ENCODE data around the gene ITPK1.

The ITPK1 gene

GRCh38 chr14:92895352-92895878 lies 220.3 kb downstream of the ITPK1 start:
- Histone ChIP-seq H3K4me1 (ENCODE audit: insufficient read depth, low read length) (no peaks in the 10 kb centered on the region), H3K27me3 (ENCODE audit: insufficient read depth, low read length) (no peaks in the 10 kb centered on the region), H3K27ac (ENCODE audit: low read depth, low read length) (no peak overlapping the region), H3K9me3 (ENCODE audit: insufficient read depth, low read depth, low read length) (peaks cover 3% of the 10 kb centered on the region; the same call in 1 of the 2 replicates), H3K9ac (ENCODE audit: low read depth, low read length) (no peak overlapping the region), H3K4me3 (ENCODE audit: low read length) (no peak overlapping the region), H3K36me3 (ENCODE audit: insufficient read depth, low read length) (no peaks in the 10 kb centered on the region)
- WGBS = 95% methylated on average over 4 of the region's 4 CpGs

- Histone ChIP-seq H3K4me1 (ENCODE audit: insufficient read depth, low read length) (no peaks in the 10 kb centered on the region), H3K27me3 (ENCODE audit: insufficient read depth, low read length) (no peaks in the 10 kb centered on the region), H3K9ac (ENCODE audit: low read depth, low read length) (no peak overlapping the region), H3K4me3 (ENCODE audit: low read length) (no peak overlapping the region), H3K36me3 (ENCODE audit: insufficient read depth, low read length) (no peaks in the 10 kb centered on the region), H3K27ac (ENCODE audit: low read depth, low read length) (no peak overlapping the region), H3K9me3 (ENCODE audit: insufficient read depth, low read depth, low read length) (peaks cover 3% of the 10 kb centered on the region; the same call in 1 of the 2 replicates)
Measured at GRCh38 chr14:92892589-92892988, 223.1 kb downstream of the ITPK1 start.

GRCh38 chr14:92890830-92891588 lies 224.7 kb downstream of the ITPK1 start:
- 70% methylated on average over 7 of the region's 7 CpGs for WGBS
- no peak overlapping the region for H3K9ac ChIP-seq (ENCODE audit: low read depth, low read length)
- H3K27me3 ChIP-seq (ENCODE audit: insufficient read depth, low read length) = no peaks in the 10 kb centered on the region; the same call in 1 of the 2 replicates
- no peak overlapping the region for H3K27ac ChIP-seq (ENCODE audit: low read depth, low read length)
- peaks cover 3% of the 10 kb centered on the region; the same call in 1 of the 2 replicates for H3K9me3 ChIP-seq (ENCODE audit: insufficient read depth, low read depth, low read length)
- H3K4me1 ChIP-seq (ENCODE audit: insufficient read depth, low read length) = no peaks in the 10 kb centered on the region
- no peaks in the 10 kb centered on the region for H3K36me3 ChIP-seq (ENCODE audit: insufficient read depth, low read length)
- no peak overlapping the region for H3K4me3 ChIP-seq (ENCODE audit: low read length)

DNA sequence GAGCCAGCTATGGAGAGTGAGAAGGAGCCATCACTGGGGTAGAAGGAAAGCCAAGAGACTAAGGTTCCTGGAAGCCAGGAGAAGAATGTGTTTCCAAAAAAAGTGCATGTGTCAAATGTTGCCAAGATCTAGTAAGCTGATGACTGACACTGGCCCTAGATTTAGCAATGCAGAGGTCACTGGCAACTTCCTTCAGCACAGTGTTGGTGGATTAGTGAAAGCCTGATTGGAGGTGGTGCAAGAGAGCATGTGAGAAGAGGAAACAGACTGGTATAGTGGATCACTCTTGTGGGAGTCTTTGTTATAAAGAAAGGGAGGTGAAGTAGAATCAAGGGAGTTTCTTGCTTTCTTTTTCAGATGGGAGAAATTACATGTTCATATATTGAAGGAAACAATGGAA lies 226.8 kb downstream of the ITPK1 start:
- H3K27ac ChIP-seq (ENCODE audit: low read depth, low read length) = no peak overlapping the region
- H3K9me3 ChIP-seq (ENCODE audit: insufficient read depth, low read depth, low read length) = peaks cover 3% of the 10 kb centered on the region; the same call in 1 of the 2 replicates
- H3K27me3 ChIP-seq (ENCODE audit: insufficient read depth, low read length) = no peaks in the 10 kb centered on the region; the same call in 1 of the 2 replicates
- no peaks in the 10 kb centered on the region for H3K4me1 ChIP-seq (ENCODE audit: insufficient read depth, low read length)
- H3K36me3 ChIP-seq (ENCODE audit: insufficient read depth, low read length) = no peaks in the 10 kb centered on the region
- H3K4me3 ChIP-seq (ENCODE audit: low read length) = no peak overlapping the region
- H3K9ac ChIP-seq (ENCODE audit: low read depth, low read length) = no peak overlapping the region

- Histone ChIP-seq H3K9me3 (ENCODE audit: insufficient read depth, low read depth, low read length) (no peaks in the 10 kb centered on the region), H3K4me3 (ENCODE audit: low read length) (no peak overlapping the region), H3K9ac (ENCODE audit: low read depth, low read length) (no peak overlapping the region), H3K27ac (ENCODE audit: low read depth, low read length) (no peak overlapping the region), H3K36me3 (ENCODE audit: insufficient read depth, low read length) (no peaks in the 10 kb centered on the region), H3K27me3 (ENCODE audit: insufficient read depth, low read length) (no peaks in the 10 kb centered on the region; the same call in 1 of the 2 replicates), H3K4me1 (ENCODE audit: insufficient read depth, low read length) (no peaks in the 10 kb centered on the region)
- 100% methylated on average over 1 of the region's 1 CpG for WGBS
Measured at GRCh38 chr14:92887157-92887556, 228.6 kb downstream of the ITPK1 start.
